Testis (tissue), 3 donors: ENCODE results near the gene HSPA4. TPM values are rescaled to one million over a fixed set of nuclear protein-coding genes. Genes with fewer than 3 reads are reported as not detected.

Experiments used
- DNase-seq: peaks from one replicate; pipeline ENCODE4 v3.0.0-alpha.2; 2019
- H3K27ac ChIP-seq, 2 donors: fragments of 200-600 bp; sonication (generic); one replicate each; pipeline ENCODE4 v1.5.1; 2019
- H3K27me3 ChIP-seq: fragments of 200-600 bp; sonication (generic); one replicate; pipeline ENCODE4 v1.5.1; 2019
- H3K36me3 ChIP-seq: fragments of 200-600 bp; sonication (generic); one replicate; pipeline ENCODE4 v1.5.1; 2017; ENCODE audit warnings: low read depth; ENCODE audit errors: missing control alignments
- H3K4me1 ChIP-seq: fragments of 200-600 bp; sonication (generic); one replicate; pipeline ENCODE4 v1.5.1; 2019
- H3K4me3 ChIP-seq, 2 donors: fragments of 200-600 bp; sonication (generic); one replicate each; pipeline ENCODE4 v1.5.1; 2017 to 2019
- H3K9me3 ChIP-seq: fragments of 200-600 bp; sonication (generic); one replicate; pipeline ENCODE4 v1.5.1; 2017
- POLR2A ChIP-seq: fragments of 450-650 bp; IDR thresholded peaks from one replicate; pipeline ENCODE4 v1.6.1; 2017; ENCODE audit warnings: antibody characterized with exemption, mild to moderate bottlenecking, moderate library complexity
- WGBS, 2 donors: methylation state at CpG; one replicate each; pipeline ENCODE4 v1.1.5; 2018; 5-methylcytosine and 5-hydroxymethylcytosine counted together
- intact Hi-C: fragments of 100-400 bp; cut with DNase I; formaldehyde crosslinking; loops from one replicate; pipeline ENCODE4 v1.15.1; 2023; ENCODE audit warnings: low total_unique reads
- polyA plus RNA-seq: library from polyadenylated mRNA; stranded (reverse); fragments of 350-450 nt; fragmentation: Illumina TruSeq; extraction: RNeasy Lipid Tissue Mini Kit (QIAGEN cat#74804); gene quantifications from one replicate; pipeline ENCODE4 v1.2.3, GENCODE V29; 2014; ENCODE audit warnings: low read depth, low replicate concordance; ENCODE audit not compliant: insufficient read depth
- total RNA-seq, 2 donors: library from RNA; depleted of rRNA; stranded (reverse); fragments of >200 nt; gene quantifications; one replicate each; pipeline ENCODE4 v1.2.3, GENCODE V29; 2016
- TF ChIP-seq, protein P1 (sequence below), 3 experiments: fragments of 450-650 bp in 2 of 3; fragments of 200-600 bp in 1 of 3; sonication (generic) in 1 of 3; IDR thresholded peaks; one replicate each; pipeline ENCODE4 v1.5.1; 2016 to 2019; ENCODE audit warnings: antibody characterized with exemption in 3 of 3, mild to moderate bottlenecking in 2 of 3, moderate library complexity in 1 of 3

The HSPA4 gene
- total and polyA plus RNA-seq, 3 donors from 2014 or later = 107 to 143 (median 108) TPM

DNA sequence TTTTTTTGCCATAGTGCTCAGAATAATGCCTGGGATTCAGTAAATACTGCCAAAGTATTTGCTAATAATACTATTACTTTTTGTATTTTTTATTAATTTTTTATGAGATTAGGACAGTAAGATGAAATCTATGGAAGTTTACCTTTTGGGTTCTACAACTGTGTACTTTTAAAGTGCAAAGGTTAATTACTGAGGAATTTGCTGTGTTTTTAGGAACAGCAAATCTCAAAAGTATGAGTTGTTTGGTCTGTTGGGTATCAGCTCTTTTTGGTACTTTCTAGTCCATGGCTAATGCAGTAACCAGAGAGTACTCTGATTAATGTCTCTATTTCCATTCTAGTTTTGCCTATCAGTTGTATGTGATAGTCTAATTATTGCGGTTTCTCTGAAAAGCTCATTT, 5.1 kb downstream of the HSPA4 start:
- 63 to 82% methylated on average over 1 of the region's 1 CpG for WGBS, 2 donors
- intact Hi-C loops = no loop called here
- H3K36me3 ChIP-seq = no peaks in the 10 kb centered on the region
- no peak for TF ChIP-seq POLR2A
- TF ChIP-seq, protein P1, sequence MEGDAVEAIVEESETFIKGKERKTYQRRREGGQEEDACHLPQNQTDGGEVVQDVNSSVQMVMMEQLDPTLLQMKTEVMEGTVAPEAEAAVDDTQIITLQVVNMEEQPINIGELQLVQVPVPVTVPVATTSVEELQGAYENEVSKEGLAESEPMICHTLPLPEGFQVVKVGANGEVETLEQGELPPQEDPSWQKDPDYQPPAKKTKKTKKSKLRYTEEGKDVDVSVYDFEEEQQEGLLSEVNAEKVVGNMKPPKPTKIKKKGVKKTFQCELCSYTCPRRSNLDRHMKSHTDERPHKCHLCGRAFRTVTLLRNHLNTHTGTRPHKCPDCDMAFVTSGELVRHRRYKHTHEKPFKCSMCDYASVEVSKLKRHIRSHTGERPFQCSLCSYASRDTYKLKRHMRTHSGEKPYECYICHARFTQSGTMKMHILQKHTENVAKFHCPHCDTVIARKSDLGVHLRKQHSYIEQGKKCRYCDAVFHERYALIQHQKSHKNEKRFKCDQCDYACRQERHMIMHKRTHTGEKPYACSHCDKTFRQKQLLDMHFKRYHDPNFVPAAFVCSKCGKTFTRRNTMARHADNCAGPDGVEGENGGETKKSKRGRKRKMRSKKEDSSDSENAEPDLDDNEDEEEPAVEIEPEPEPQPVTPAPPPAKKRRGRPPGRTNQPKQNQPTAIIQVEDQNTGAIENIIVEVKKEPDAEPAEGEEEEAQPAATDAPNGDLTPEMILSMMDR (IDR thresholded peaks at IDR 0.05) = no peak
- H3K4me3 ChIP-seq = no peak overlapping the region
- peaks cover 27% of the 10 kb centered on the region for H3K4me1 ChIP-seq
- H3K27me3 ChIP-seq = no peaks in the 10 kb centered on the region
- DNase-seq = no peak
- H3K9me3 ChIP-seq = no peaks in the 10 kb centered on the region
- H3K27ac ChIP-seq = no peak overlapping the region

DNA sequence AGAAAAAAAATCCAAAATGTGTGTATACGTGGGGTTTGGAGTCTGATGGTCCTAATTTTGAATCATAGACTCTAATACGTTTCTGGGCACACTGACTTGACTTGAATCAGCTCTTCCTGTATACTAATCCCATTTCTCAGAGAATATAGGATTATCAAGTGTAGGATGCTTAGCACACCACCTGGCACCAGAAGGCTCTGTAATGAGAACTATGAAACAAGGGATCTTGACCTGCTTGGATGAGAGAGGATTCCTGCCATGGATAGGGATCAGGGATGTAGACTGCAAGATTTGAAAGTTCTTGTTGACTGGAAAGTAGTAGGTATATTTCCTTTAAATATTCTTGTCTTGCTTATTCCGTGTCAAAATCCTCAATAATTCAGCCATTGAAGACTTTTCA, 7.8 kb downstream of the HSPA4 start:
- intact Hi-C loops = no loop called here
- WGBS, 2 donors = 81 to 86% methylated on average over 3 of the region's 3 CpGs
- no peak for TF ChIP-seq POLR2A
- TF ChIP-seq, protein P1 (IDR thresholded peaks at IDR 0.05) = no peak
- Histone ChIP-seq H3K9me3 (no peaks in the 10 kb centered on the region), H3K4me1 (peaks cover 16% of the 10 kb centered on the region), H3K36me3 (no peaks in the 10 kb centered on the region), H3K27ac (no peak overlapping the region), H3K4me3 (no peak overlapping the region), H3K27me3 (no peaks in the 10 kb centered on the region)
- DNase-seq = no peak

DNA sequence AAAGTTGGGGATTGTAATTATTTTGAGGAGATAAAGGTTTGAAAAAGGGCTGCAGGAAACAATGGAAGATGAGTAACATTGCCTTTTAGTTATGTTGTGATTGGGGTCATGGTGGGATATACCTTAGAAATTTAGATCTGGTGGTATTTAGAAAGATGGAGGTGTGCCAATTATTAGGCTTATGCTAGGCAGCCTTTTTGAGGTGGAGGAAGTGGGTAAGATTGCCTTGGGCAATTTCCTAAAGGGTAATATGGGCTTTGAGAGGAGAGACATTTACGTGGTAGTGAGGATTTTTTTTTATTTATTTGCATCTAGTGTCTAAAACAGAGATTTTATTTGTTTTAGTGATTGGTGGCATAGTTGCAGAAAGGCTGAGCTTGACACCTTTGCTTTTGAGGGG, 10.5 kb downstream of the HSPA4 start:
- peaks cover 21% of the 10 kb centered on the region for H3K4me1 ChIP-seq
- WGBS, 2 donors = 68 to 73% methylated on average over 1 of the region's 1 CpG
- DNase-seq = no peak
- intact Hi-C loops = no loop called here
- H3K4me3 ChIP-seq = no peak overlapping the region
- no peak overlapping the region for H3K27ac ChIP-seq
- H3K9me3 ChIP-seq = no peaks in the 10 kb centered on the region
- H3K36me3 ChIP-seq = no peaks in the 10 kb centered on the region
- H3K27me3 ChIP-seq = no peaks in the 10 kb centered on the region
- TF ChIP-seq, protein P1 (IDR thresholded peaks at IDR 0.05) = no peak
- no peak for TF ChIP-seq POLR2A

DNA sequence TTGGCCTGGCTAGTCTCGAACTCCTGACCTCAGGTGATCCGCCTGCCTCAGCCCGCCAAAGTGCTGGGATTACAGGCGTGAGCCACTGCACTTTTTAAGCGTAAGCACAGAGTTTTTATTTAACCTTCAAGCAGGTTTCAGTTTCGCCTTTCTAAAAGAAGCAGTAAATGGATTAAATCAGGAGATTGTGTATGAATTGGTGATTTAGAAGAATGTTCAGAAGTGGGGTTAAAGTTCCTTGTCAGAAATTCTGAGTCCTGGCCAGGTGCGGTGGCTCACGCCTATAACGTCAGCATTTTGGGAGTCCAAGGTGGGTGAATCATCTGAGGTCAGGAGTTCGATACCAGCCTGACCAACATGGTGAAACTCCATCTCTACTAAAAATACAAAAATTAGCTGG, 12.2 kb downstream of the HSPA4 start:
- Histone ChIP-seq H3K36me3 (no peaks in the 10 kb centered on the region), H3K4me3 (no peak overlapping the region), H3K4me1 (peaks cover 16% of the 10 kb centered on the region), H3K27ac (peak overlapping the region in 1 of 2 donors; percentile 51), H3K9me3 (no peaks in the 10 kb centered on the region), H3K27me3 (no peaks in the 10 kb centered on the region)
- TF ChIP-seq, protein P1 (IDR thresholded peaks at IDR 0.05) = no peak
- TF ChIP-seq POLR2A = no peak
- no peak for DNase-seq
- intact Hi-C loops = no loop called here
- 79 to 86% methylated on average over 10 of the region's 10 CpGs for WGBS, 2 donors

DNA sequence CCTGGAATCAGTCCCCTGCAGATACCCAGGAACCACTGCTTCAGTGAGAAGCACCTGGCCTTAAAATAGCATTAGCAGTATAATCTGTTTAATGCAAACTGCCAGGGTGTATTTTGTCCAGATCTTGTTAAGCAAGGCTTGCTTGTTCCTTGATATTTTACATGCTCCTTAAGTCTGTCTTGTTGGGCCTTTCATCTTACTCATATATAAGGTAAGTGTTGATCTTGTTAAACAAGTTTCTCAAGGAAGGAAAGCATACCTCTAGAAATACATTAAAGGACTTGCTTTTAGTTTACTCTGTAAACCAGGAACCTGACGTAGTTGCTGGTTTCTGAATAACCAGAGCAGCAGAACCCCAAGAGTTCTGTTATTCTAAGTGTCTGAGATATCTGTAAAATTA, 13.7 kb downstream of the HSPA4 start:
- 60 to 66% methylated on average over 1 of the region's 1 CpG for WGBS, 2 donors
- Histone ChIP-seq H3K4me3 (no peak overlapping the region), H3K9me3 (no peaks in the 10 kb centered on the region), H3K4me1 (peaks cover 13% of the 10 kb centered on the region), H3K36me3 (no peaks in the 10 kb centered on the region), H3K27ac (peak overlapping the region; percentile 2 to 62), H3K27me3 (no peaks in the 10 kb centered on the region)
- intact Hi-C loops = no loop called here
- TF ChIP-seq POLR2A = no peak
- TF ChIP-seq, protein P1 (IDR thresholded peaks at IDR 0.05) = no peak
- DNase-seq = no peak
